K562 treated with DMSO at 1 percent for 48 hours (cell line): ENCODE results near the gene CD200. TPM values are rescaled to one million over a fixed set of nuclear protein-coding genes. Genes with fewer than 3 reads are reported as not detected.

Source experiments
- total RNA-seq: library from RNA; unstranded; fragments of 300-600 nt; gene quantifications from 2 replicates; pipeline ENCODE4 v1.2.3, GENCODE V29; 2022; ENCODE audit warnings: low replicate concordance; ENCODE audit errors: extremely low read depth

The CD200 gene, protein sequence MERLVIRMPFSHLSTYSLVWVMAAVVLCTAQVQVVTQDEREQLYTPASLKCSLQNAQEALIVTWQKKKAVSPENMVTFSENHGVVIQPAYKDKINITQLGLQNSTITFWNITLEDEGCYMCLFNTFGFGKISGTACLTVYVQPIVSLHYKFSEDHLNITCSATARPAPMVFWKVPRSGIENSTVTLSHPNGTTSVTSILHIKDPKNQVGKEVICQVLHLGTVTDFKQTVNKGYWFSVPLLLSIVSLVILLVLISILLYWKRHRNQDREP
- not detected in 2 replicates for total RNA-seq

DNA sequence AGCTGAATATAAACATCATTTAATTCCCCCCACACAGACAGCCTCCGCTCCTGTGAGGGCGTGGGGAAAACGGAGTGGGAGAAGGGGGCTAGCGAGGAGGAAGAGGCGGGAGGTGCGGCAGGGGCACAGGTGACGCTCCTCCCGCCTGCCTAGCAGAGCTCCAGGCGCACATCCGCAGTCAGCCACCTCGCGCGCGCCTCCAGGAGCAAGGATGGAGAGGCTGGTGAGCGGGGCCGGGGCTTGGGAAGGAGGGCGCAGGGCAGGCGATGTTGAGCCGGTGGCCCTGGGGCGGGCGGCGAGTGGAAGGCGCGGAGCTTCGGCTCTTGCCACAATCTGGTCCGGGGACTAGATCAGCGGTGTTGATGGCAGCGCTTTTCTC lies at the start of gene CD200:
Gene CD200, plus strand, starts transcription at position 155 of the 379 bp plus-strand sequence. Its CDS starts 57 bp downstream, at position 212.

GRCh38 chr3:112293368-112294321 lies 39.3 kb upstream of the CD200 start, which contains the start of gene SLC9C1:
Gene SLC9C1 (minus strand): TSS chr3:112294216. CDS start chr3:112286791, 7,425 bp downstream.

Other genes starting within 250 kb of the CD200 start
- gene C3orf52, start 246.8 kb upstream of the CD200 start, total RNA-seq: not detected in 2 replicates
- gene GCSAM, start 199.9 kb upstream of the CD200 start, total RNA-seq: not detected in 2 replicates
- gene SLC9C1, start 38.9 kb upstream of the CD200 start, total RNA-seq: not detected in 2 replicates
- not detected in 2 replicates for gene BTLA, start 166.3 kb downstream of the CD200 start, total RNA-seq
- gene ATG3, start 228.8 kb downstream of the CD200 start, total RNA-seq: not detected in 2 replicates
- gene SLC35A5, start 228.9 kb downstream of the CD200 start, total RNA-seq: not detected in 2 replicates